HEK293 (cell line): ENCODE measurements around the gene ATP5F1D.

Experiments
- KLF9 ChIP-seq: fragments of 450-650 bp; formaldehyde crosslinking; IDR thresholded peaks from 2 replicates; pipeline ENCODE4 v1.5.1; 2016; ENCODE audit warnings: missing biosample characterization, missing genetic modification characterization, low read depth
- PRDM2 ChIP-seq: fragments of 450-650 bp; formaldehyde crosslinking; IDR thresholded peaks from 2 replicates; pipeline ENCODE4 v1.5.1; 2016; ENCODE audit warnings: missing biosample characterization, missing genetic modification characterization, borderline replicate concordance
- PRDM6 ChIP-seq: fragments of 450-650 bp; formaldehyde crosslinking; IDR thresholded peaks from 2 replicates; pipeline ENCODE4 v1.5.1; 2017; ENCODE audit warnings: missing biosample characterization, missing genetic modification characterization
- ZBTB11 ChIP-seq: fragments of 450-650 bp; formaldehyde crosslinking; conservative IDR thresholded peaks from 2 replicates; pipeline ENCODE4 v1.5.1; 2016; ENCODE audit warnings: low read depth, missing biosample characterization, missing genetic modification characterization
- ZBTB48 ChIP-seq: fragments of 450-650 bp; formaldehyde crosslinking; IDR thresholded peaks from 2 replicates; pipeline ENCODE4 v1.5.1; 2016; ENCODE audit warnings: missing biosample characterization, missing genetic modification characterization
- ZFP37 ChIP-seq: fragments of 450-650 bp; formaldehyde crosslinking; IDR thresholded peaks from 2 replicates; pipeline ENCODE4 v1.5.1; 2016; ENCODE audit warnings: missing biosample characterization, missing genetic modification characterization
- ZFP69B ChIP-seq: fragments of 450-650 bp; formaldehyde crosslinking; IDR thresholded peaks from 2 replicates; pipeline ENCODE4 v1.5.1; 2016; ENCODE audit warnings: missing biosample characterization, missing genetic modification characterization
- ZNF112 ChIP-seq: fragments of 450-650 bp; formaldehyde crosslinking; IDR thresholded peaks from 2 replicates; pipeline ENCODE4 v1.5.0; 2017; ENCODE audit warnings: missing biosample characterization, missing genetic modification characterization
- ZNF121 ChIP-seq: fragments of 450-650 bp; formaldehyde crosslinking; IDR thresholded peaks from 2 replicates; pipeline ENCODE4 v1.5.1; 2016; ENCODE audit warnings: missing biosample characterization, missing genetic modification characterization
- ZNF266 ChIP-seq: fragments of 450-650 bp; formaldehyde crosslinking; IDR thresholded peaks from 2 replicates; pipeline ENCODE4 v1.5.1; 2016; ENCODE audit warnings: missing biosample characterization, missing genetic modification characterization, low read depth
- ZNF292 ChIP-seq: fragments of 450-650 bp; formaldehyde crosslinking; IDR thresholded peaks from 2 replicates; pipeline ENCODE4 v1.5.1; 2016; ENCODE audit warnings: low read depth, missing biosample characterization, missing genetic modification characterization, borderline replicate concordance
- ZNF311 ChIP-seq: fragments of 450-650 bp; formaldehyde crosslinking; IDR thresholded peaks from 2 replicates; pipeline ENCODE4 v1.5.1; 2017; ENCODE audit warnings: missing biosample characterization, missing genetic modification characterization, borderline replicate concordance
- ZNF354C ChIP-seq: fragments of 450-650 bp; formaldehyde crosslinking; IDR thresholded peaks from 2 replicates; pipeline ENCODE4 v1.5.1; 2016; ENCODE audit warnings: missing biosample characterization, missing genetic modification characterization, low read depth, borderline replicate concordance
- ZNF362 ChIP-seq: fragments of 450-650 bp; formaldehyde crosslinking; IDR thresholded peaks from 2 replicates; pipeline ENCODE4 v1.5.1; 2016; ENCODE audit warnings: missing biosample characterization, missing genetic modification characterization
- ZNF48 ChIP-seq: fragments of 450-650 bp; formaldehyde crosslinking; IDR thresholded peaks from 2 replicates; pipeline ENCODE4 v1.5.1; 2016; ENCODE audit warnings: missing biosample characterization, missing genetic modification characterization
- ZNF623 ChIP-seq: fragments of 450-650 bp; formaldehyde crosslinking; IDR thresholded peaks from 2 replicates; pipeline ENCODE4 v1.5.1; 2016; ENCODE audit warnings: missing biosample characterization, missing genetic modification characterization
- ZNF639 ChIP-seq: fragments of 450-650 bp; formaldehyde crosslinking; IDR thresholded peaks from 2 replicates; pipeline ENCODE4 v1.5.1; 2016; ENCODE audit warnings: missing biosample characterization, missing genetic modification characterization
- ZNF692 ChIP-seq: fragments of 450-650 bp; formaldehyde crosslinking; IDR thresholded peaks from 2 replicates; pipeline ENCODE4 v1.5.1; 2016; ENCODE audit warnings: missing biosample characterization, missing genetic modification characterization
- ZSCAN23 ChIP-seq: fragments of 450-650 bp; formaldehyde crosslinking; IDR thresholded peaks from 2 replicates; pipeline ENCODE4 v1.5.1; 2016; ENCODE audit warnings: missing biosample characterization, missing genetic modification characterization
- ZSCAN4 ChIP-seq: fragments of 450-650 bp; formaldehyde crosslinking; IDR thresholded peaks from 2 replicates; pipeline ENCODE4 v1.5.1; 2017; ENCODE audit warnings: missing biosample characterization, missing genetic modification characterization

ATP5F1D gene

GRCh38 chr19:1267477-1268225, 26.1 kb downstream of the ATP5F1D start (continued):
- TF ChIP-seq PRDM2 (no peak), ZFP69B (tag by site-specific recombination) (no peak), ZSCAN4 (tag by site-specific recombination) (no peak), PRDM6 (tag by site-specific recombination) (no peak), ZNF639 (tag by site-specific recombination) (no peak), ZNF692 (no peak), ZNF266 (no peak), ZNF121 (tag by site-specific recombination) (no peak), ZNF362 (no peak), ZNF354C (tag by site-specific recombination) (no peak), ZNF311 (tag by site-specific recombination) (no peak), ZNF292 (tag by site-specific recombination) (no peak), ZNF112 (no peak), ZFP37 (tag by site-specific recombination) (no peak), KLF9 (tag by site-specific recombination) (no peak), ZBTB11 (no peak), ZSCAN23 (no peak), ZNF623 (tag by site-specific recombination) (no peak), ZBTB48 (tag by site-specific recombination) (no peak), ZNF48 (tag by site-specific recombination) (no peak)
